GM12865 (cell line): Measurements from ENCODE around the gene ADNP.

ENCODE experiments used
- DNase-seq: peaks from one replicate; pipeline ENCODE4 v3.0.0; 2010; ENCODE audit warnings: low read depth
- H3K4me3 ChIP-seq: 2 replicates; pipeline ENCODE4 v1.5.1; 2011; ENCODE audit warnings: mild to moderate bottlenecking, low read depth, low read length, control low read depth
- TF ChIP-seq, protein P1 (sequence below): IDR thresholded peaks from 2 replicates; pipeline ENCODE4 v1.5.1; 2011; ENCODE audit warnings: low read length, control low read depth, low read depth, inconsistent platforms; ENCODE audit not compliant: insufficient read depth; ENCODE audit errors: missing control alignments

ADNP gene

DNA sequence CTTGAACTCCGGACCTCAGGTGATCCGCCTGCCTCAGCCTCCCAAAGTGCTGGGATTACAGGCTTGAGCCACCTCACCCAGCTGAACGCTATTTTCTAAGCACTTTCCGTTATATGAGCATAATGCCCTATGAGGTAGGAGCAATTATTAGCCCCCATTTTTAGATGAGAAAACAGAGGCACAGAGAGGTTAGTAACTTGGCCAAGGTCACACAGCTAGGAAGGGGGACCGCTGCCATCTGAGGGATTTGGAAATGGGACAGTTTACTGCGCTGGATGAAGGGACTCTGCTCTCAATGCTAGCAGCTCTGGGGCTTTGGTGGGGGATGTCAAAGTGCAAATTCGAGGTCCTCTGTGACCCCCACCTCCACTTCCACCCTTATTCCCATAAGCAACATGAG, 73.9 kb downstream of the ADNP start:
- no peak for DNase-seq
- TF ChIP-seq, protein P1, sequence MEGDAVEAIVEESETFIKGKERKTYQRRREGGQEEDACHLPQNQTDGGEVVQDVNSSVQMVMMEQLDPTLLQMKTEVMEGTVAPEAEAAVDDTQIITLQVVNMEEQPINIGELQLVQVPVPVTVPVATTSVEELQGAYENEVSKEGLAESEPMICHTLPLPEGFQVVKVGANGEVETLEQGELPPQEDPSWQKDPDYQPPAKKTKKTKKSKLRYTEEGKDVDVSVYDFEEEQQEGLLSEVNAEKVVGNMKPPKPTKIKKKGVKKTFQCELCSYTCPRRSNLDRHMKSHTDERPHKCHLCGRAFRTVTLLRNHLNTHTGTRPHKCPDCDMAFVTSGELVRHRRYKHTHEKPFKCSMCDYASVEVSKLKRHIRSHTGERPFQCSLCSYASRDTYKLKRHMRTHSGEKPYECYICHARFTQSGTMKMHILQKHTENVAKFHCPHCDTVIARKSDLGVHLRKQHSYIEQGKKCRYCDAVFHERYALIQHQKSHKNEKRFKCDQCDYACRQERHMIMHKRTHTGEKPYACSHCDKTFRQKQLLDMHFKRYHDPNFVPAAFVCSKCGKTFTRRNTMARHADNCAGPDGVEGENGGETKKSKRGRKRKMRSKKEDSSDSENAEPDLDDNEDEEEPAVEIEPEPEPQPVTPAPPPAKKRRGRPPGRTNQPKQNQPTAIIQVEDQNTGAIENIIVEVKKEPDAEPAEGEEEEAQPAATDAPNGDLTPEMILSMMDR = no peak
- no peak overlapping the region for H3K4me3 ChIP-seq

DNA sequence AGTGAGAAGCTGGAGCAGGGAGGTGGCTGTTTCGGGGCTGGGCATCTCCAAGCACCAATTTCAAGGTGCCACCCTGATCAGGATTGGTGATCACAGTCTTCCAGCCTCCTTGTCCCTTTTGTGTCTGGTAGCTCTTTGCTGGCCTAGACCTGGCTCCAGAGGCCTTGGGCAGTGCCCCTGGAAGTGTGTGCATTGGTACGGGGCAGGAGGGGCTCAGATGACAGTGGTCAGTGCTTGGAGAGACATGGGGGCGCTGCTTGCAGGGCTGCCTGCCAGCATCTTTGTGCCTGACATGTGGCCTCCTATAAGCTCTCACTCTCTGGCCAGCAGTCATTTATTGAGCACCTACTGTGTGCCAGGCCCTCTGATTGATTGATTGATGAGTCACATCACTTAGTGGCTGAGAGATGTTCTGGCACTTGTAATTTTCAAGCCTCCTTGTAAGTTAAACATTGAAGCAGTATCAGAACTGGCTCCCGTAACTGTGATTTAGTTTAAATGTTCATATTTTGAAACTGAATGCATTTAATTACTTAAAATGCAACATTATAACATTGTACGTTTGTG, 74.7 kb downstream of the ADNP start:
- no peak overlapping the region for H3K4me3 ChIP-seq
- TF ChIP-seq, protein P1 = no peak
- no peak for DNase-seq

DNA sequence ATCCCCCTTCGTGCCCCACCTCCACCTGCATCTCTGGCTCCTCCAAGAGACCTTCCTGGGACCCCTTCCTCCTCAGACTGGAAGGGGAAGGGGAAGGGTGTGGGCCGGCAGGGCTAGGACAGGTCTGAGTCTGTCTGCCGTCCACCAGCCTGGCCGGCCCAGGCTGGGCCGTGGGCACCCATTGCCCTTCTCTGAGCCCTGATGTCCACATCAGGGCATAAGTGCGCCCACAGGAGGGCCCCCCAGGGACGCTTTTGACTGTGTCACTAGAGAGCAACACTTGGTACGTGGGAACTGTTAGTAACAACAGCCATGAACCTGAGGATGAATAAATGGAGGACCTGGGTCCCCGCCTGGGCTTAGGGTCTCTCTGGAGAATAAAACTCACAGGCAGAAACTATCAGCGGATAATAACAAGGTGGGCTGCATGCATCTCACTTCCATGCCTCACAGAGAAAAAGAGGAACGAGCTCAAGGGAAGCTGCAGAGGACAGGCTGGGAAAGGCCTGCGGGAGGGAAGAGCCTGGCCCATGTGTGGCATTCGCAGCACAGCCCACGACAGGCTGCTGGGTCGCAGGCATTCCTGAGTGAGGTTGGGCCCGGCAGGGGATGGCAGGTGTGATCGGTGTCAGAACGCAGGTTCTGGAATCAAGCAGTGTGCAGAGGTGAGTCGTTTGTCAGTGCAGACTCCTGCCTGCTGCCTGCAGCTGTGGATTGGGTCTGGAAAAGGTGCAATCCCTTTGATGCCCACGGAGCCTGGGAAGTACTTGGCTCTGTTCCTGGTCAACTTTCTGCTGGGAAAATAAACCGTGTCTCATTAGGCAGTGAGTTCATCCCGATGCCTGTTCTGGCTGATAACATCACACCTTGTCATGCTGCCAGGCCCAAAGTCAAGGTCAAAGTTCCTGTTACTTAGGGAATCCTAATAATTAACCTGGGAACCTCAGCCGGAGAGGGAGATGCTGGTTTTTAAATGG, 75.5 kb downstream of the ADNP start:
- DNase-seq = no peak
- no peak overlapping the region for H3K4me3 ChIP-seq
- TF ChIP-seq, protein P1 = no peak

DNA sequence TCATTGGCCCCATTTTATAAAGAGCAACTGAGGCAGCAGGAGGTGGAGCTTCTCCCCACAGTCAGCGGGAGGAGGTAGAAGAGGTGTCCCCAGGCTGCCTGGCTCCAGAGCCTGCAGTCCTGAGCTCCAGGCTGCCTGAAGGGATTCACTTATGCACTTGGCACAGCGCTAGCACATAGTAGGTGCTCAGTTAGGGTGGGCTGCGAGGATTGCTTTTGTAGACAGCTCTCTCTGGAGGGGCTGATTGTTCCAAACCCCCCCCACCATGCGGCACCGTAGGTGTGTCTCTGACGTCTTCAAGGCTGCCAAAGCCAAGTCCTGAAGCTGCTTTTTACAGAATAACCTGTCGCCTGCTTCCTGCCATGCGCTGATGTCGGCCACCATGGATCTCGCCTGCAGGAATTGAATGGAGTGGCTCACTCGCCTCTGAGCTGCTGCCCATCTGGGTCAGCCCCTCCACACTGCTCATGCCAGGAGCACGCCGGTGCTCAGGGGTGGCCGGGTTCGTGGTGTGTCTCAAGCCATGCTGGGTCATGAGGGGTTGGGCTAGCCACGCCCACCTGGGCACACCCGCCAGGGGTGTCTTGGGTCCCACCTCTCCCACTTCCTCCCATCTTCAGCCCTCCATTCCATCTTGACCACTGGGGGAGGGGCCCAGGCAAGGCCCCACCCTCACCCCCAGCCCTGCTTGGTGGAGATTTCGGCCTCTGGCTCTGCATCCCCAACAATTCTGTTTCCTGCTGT, 76.6 kb downstream of the ADNP start:
- no peak for DNase-seq
- H3K4me3 ChIP-seq = no peak overlapping the region
- TF ChIP-seq, protein P1 = no peak

DNA sequence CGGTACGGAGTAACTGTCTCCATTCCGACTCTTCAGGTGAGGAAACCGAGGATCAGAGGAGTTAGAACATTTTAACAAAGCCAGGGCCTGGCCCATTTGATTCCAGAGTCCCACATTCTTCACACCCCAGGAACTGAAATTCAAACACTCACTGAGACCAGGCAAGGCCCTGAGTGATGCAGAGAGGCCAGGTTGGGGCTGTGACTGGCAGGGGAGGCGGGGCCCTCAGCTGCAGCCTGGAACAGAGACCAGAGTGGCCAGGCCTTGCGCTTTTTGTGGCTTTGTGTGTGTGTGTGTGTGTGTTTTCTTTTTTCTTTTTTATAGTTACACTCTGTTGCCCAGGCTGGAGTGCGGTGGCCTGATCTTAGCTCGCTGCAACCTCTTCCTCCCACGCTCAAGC, 79.2 kb downstream of the ADNP start:
- DNase-seq = no peak
- TF ChIP-seq, protein P1 = no peak
- H3K4me3 ChIP-seq = no peak overlapping the region

DNA sequence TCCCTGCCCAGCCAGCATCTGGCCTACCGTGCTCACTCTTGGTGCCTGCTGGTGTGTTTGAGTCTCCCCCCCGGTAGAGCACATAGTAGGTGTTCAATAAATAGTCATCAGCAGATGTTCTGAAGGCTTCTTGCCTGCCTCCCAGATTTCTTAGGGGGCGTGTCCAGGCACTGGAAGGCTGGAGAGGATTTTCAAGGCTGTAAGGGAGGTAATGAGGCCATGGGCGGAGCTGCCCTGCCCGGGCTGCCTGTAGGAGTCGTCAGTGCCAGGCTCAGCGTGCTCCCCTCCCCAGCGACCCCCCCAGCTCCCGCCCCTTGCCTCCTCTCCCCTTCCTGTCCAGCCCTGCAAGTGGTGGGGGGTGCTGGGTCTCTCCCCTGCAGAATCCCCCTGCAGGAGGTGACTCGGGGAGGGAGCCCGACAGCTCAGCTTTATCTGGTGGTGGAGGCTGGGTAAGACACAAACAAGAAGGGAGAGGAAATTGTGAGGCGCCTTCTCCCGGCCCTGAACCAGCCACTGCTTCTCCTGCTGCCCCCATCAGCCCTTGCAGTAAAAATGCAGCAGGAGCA, 80.4 kb downstream of the ADNP start:
- DNase-seq = no peak
- TF ChIP-seq, protein P1 = no peak
- H3K4me3 ChIP-seq = no peak overlapping the region
